Breast epithelium (tissue), 3 donors: ENCODE data around the gene PCDH18.

ENCODE experiments used
- CTCF ChIP-seq, 3 donors: fragments of 450-650 bp; IDR thresholded peaks; one replicate each; pipeline ENCODE4 v1.5.1; 2016 to 2017; ENCODE audit warnings: antibody characterized with exemption in 3 of 3, mild to moderate bottlenecking in 3 of 3, moderate library complexity in 3 of 3
- POLR2AphosphoS5 ChIP-seq, 3 donors: sonication (generic); formaldehyde crosslinking; IDR thresholded peaks; one replicate each; pipeline ENCODE4 v1.6.1; 2017; ENCODE audit warnings: antibody characterized with exemption in 3 of 3

GRCh38 chr4:137572647-137573046, 40.4 kb upstream of the PCDH18 start:
- TF ChIP-seq CTCF (IDR thresholded peaks at IDR 0.05) (no peak), POLR2AphosphoS5 (IDR thresholded peaks at IDR 0.05) (no peak)
